ENCODE results near the gene CHERP.

The CHERP gene

GRCh38 chr19:16520986-16521624, 21.1 kb downstream of the CHERP start:
- Histone ChIP-seq H3K4me3 (ENCODE audit: low read depth, low read length) (no peak overlapping the region), H3K4me1 (no peaks in the 10 kb centered on the region), H3K27ac (no peak overlapping the region), H3K79me2 (peaks cover 2% of the 10 kb centered on the region), H3K9me3 (ENCODE audit: control insufficient read depth, low read length) (no peaks in the 10 kb centered on the region), H3K4me2 (ENCODE audit: low read length) (no peak overlapping the region), H3K9ac (no peak overlapping the region), H2AFZ (no peak overlapping the region), H3K27me3 (ENCODE audit: control insufficient read depth, insufficient read depth, low read length) (no peaks in the 10 kb centered on the region), H3K36me3 (ENCODE audit: control insufficient read depth, insufficient read depth, low read length) (no peaks in the 10 kb centered on the region)
- TF ChIP-seq, protein P1, sequence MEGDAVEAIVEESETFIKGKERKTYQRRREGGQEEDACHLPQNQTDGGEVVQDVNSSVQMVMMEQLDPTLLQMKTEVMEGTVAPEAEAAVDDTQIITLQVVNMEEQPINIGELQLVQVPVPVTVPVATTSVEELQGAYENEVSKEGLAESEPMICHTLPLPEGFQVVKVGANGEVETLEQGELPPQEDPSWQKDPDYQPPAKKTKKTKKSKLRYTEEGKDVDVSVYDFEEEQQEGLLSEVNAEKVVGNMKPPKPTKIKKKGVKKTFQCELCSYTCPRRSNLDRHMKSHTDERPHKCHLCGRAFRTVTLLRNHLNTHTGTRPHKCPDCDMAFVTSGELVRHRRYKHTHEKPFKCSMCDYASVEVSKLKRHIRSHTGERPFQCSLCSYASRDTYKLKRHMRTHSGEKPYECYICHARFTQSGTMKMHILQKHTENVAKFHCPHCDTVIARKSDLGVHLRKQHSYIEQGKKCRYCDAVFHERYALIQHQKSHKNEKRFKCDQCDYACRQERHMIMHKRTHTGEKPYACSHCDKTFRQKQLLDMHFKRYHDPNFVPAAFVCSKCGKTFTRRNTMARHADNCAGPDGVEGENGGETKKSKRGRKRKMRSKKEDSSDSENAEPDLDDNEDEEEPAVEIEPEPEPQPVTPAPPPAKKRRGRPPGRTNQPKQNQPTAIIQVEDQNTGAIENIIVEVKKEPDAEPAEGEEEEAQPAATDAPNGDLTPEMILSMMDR (IDR thresholded peaks at IDR 0.05): no peak

DNA sequence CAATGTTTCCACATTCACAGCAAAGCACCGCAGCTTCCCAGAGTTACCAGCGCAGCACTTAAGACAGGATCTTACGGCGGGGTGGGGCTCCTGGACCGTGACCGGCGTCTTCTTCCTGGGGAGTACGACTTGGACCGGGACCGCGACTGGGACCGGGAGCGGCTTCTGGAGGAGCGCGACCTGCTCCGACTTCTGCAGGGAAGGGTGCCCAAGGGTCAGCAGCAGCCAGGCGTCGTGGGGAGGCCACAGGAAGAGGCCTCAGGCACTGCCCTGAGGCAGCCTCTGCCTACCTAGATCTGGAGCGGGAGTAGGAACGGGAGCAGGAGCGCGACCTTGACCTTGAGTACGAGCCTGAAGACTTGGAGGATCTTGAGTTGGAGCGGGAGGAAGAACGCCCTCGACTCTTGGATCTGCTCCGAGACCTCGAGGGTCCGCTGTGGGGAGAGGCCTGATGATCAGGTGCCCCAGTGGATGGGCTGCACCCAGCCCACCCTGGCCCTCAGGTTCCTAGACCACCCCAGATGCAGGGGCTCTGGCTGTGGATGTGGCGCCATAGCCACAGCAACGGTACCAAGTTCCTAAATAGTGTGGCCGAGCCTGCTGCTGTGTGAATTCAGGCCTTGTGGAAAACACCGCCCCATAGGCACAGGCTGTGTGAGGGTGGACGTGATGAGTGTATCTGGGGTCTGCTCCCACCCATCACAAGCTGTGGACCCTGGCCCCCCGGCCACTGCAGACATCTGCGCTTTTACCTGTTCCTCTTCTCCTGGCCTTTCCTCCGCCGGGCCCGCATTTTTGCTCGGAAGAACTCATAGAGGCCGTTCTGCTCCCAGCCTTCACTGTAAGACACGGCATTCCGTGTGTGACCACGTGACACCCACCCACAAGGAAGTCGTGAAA, 21.9 kb downstream of the CHERP start:
- Histone ChIP-seq H3K27me3 (ENCODE audit: control insufficient read depth, insufficient read depth, low read length) (no peaks in the 10 kb centered on the region), H3K4me2 (ENCODE audit: low read length) (no peak overlapping the region), H3K4me1 (no peaks in the 10 kb centered on the region), H3K9me3 (ENCODE audit: control insufficient read depth, low read length) (no peaks in the 10 kb centered on the region), H3K36me3 (ENCODE audit: control insufficient read depth, insufficient read depth, low read length) (no peaks in the 10 kb centered on the region), H2AFZ (no peak overlapping the region), H3K9ac (no peak overlapping the region), H3K4me3 (ENCODE audit: low read depth, low read length) (no peak overlapping the region), H3K79me2 (peaks cover 2% of the 10 kb centered on the region), H3K27ac (no peak overlapping the region)
- TF ChIP-seq, protein P1 (IDR thresholded peaks at IDR 0.05): no peak

- TF ChIP-seq, protein P1 (IDR thresholded peaks at IDR 0.05): no peak
- no peak overlapping the region for H3K4me3 ChIP-seq (ENCODE audit: low read depth, low read length)
- H3K4me1 ChIP-seq: no peaks in the 10 kb centered on the region
- H3K9ac ChIP-seq: no peak overlapping the region
- H2AFZ ChIP-seq: no peak overlapping the region
- no peak overlapping the region for H3K27ac ChIP-seq
- no peak overlapping the region for H3K4me2 ChIP-seq (ENCODE audit: low read length)
- peaks cover 2% of the 10 kb centered on the region for H3K79me2 ChIP-seq
- H3K36me3 ChIP-seq (ENCODE audit: control insufficient read depth, insufficient read depth, low read length): no peaks in the 10 kb centered on the region
- no peaks in the 10 kb centered on the region for H3K9me3 ChIP-seq (ENCODE audit: control insufficient read depth, low read length)
- H3K27me3 ChIP-seq (ENCODE audit: control insufficient read depth, insufficient read depth, low read length): no peaks in the 10 kb centered on the region
Measured at GRCh38 chr19:16519230-16519687, 23.0 kb downstream of the CHERP start.

DNA sequence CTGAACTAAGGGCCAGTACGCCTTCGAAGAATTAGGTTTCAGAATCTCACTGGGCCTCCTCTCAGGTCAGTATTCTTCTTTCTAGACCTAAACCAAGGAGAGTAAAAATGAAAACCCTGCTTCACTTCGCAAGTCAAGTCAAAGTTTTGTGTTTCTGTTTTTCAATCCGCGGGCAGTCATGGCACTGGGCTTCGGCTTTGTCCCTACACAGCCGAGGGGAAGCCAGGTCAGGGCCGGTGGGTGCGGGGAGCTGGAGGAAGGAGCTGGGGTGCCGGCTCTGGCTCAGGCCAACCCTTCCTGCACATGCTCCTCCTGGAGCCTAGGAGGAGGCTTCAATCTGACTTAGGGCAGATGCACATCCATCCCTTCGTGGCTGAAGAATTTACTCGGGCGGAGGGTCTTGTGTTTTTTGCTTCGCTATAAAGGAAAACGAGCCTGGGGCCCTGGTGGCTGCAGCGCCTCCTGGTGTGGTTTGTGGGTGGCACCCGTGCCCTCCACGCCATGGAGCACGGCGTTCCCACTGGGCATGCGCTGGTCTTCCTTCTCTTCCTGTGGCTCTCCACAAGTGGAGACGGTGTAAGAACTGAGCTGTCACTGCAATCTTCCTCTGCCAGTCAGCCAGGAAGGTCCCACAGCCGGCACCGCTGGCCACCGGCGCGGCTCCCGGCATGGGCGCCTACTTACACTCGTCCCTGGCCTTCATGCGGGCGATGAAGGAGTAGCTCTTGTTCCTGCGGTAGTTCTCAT, 23.6 kb downstream of the CHERP start:
- H3K27ac ChIP-seq: no peak overlapping the region
- H3K36me3 ChIP-seq (ENCODE audit: control insufficient read depth, insufficient read depth, low read length): no peaks in the 10 kb centered on the region

More for the DNA sequence above, 23.6 kb downstream of the CHERP start:
- Histone ChIP-seq H2AFZ (no peak overlapping the region), H3K79me2 (peaks cover 2% of the 10 kb centered on the region), H3K27me3 (ENCODE audit: control insufficient read depth, insufficient read depth, low read length) (no peaks in the 10 kb centered on the region), H3K4me1 (no peaks in the 10 kb centered on the region), H3K4me2 (ENCODE audit: low read length) (no peak overlapping the region), H3K4me3 (ENCODE audit: low read depth, low read length) (no peak overlapping the region), H3K9me3 (ENCODE audit: control insufficient read depth, low read length) (no peaks in the 10 kb centered on the region), H3K9ac (no peak overlapping the region)
- TF ChIP-seq, protein P1 (IDR thresholded peaks at IDR 0.05): no peak
